Bronchial epithelial cell (primary cell): ENCODE data around the gene IRF7. TPM values are rescaled to one million over a fixed set of nuclear protein-coding genes. Genes with fewer than 3 reads are reported as not detected.
A peak's percentile ranks its signal among the peaks of the same experiment; 100 is the strongest.

Experiments
- DNase-seq: peaks from one replicate; pipeline ENCODE4 v3.0.0-alpha.2; 2010; ENCODE audit warnings: low read depth
- FAIRE-seq: peaks from 2 replicates; lab custom pipeline; 2011; peaks lifted over from hg19 to GRCh38; lab: Jason Lieb, UNC
- H3K27me3 ChIP-seq: 2 replicates; pipeline ENCODE4 v1.5.1; 2011; ENCODE audit warnings: low read length; ENCODE audit not compliant: control insufficient read depth, insufficient read depth
- H3K36me3 ChIP-seq: 2 replicates; pipeline ENCODE4 v1.5.1; 2011; ENCODE audit warnings: low read length; ENCODE audit not compliant: control insufficient read depth, insufficient read depth
- H3K4me3 ChIP-seq: 2 replicates; pipeline ENCODE4 v1.5.1; 2011; ENCODE audit warnings: mild to moderate bottlenecking, low read depth, low read length, control low read depth
- CTCF ChIP-seq: IDR thresholded peaks from 2 replicates; pipeline ENCODE4 v1.5.1; 2011; ENCODE audit warnings: mild to moderate bottlenecking, moderate library complexity, low read length, control low read depth, inconsistent platforms; ENCODE audit not compliant: insufficient read depth, severe bottlenecking
- total RNA-seq: library from RNA; depleted of rRNA; stranded (reverse); fragments of >200 nt; gene quantifications from 2 replicates; pipeline ENCODE4 v1.2.1, GENCODE V29; 2014

Gene IRF7
- 15.3 and 18.2 TPM in 2 replicates for total RNA-seq

- no peak for FAIRE-seq
- Histone ChIP-seq H3K27me3 (no peaks in the 10 kb centered on the region), H3K36me3 (peaks cover 22% of the 10 kb centered on the region), H3K4me3 (peak within 1 kb of the TSS; percentile 68)
- no peak for TF ChIP-seq CTCF
- DNase-seq: peak; percentile 73
Observed at GRCh38 chr11:615504-616319, at the start of gene IRF7. Gene IRF7 (minus strand): TSS chr11:615950. CDS start chr11:615364, 586 bp downstream.

GRCh38 chr11:665062-665703 is 49.4 kb upstream of the IRF7 start:
- peaks cover 11% of the 10 kb centered on the region for H3K36me3 ChIP-seq
- FAIRE-seq (no peak), DNase-seq (no peak)
- H3K27me3 ChIP-seq: no peaks in the 10 kb centered on the region
- H3K4me3 ChIP-seq: no peak overlapping the region
- no peak for TF ChIP-seq CTCF

GRCh38 chr11:662689-663274 is 47.0 kb upstream of the IRF7 start:
- peaks cover 15% of the 10 kb centered on the region for H3K36me3 ChIP-seq
- TF ChIP-seq CTCF: peak; percentile 79
- H3K4me3 ChIP-seq: no peak overlapping the region
- FAIRE-seq (no peak), DNase-seq (peak; percentile 50)
- H3K27me3 ChIP-seq: no peaks in the 10 kb centered on the region

GRCh38 chr11:660681-661444 is 45.1 kb upstream of the IRF7 start:
- no peak overlapping the region for H3K4me3 ChIP-seq
- FAIRE-seq: no peak
- TF ChIP-seq CTCF: no peak
- no peaks in the 10 kb centered on the region for H3K27me3 ChIP-seq
- peaks cover 16% of the 10 kb centered on the region for H3K36me3 ChIP-seq
- DNase-seq: no peak

GRCh38 chr11:660281-660680 is 44.5 kb upstream of the IRF7 start:
- no peak for TF ChIP-seq CTCF
- no peak for FAIRE-seq
- H3K27me3 ChIP-seq: no peaks in the 10 kb centered on the region
- DNase-seq: no peak
- H3K4me3 ChIP-seq: no peak overlapping the region
- peaks cover 16% of the 10 kb centered on the region for H3K36me3 ChIP-seq
